ENCODE measurements around the gene FNBP1L.

- no peak for TF ChIP-seq SPI1 (IDR thresholded peaks at IDR 0.05; ENCODE audit: low read depth, low read length)
- no peak for TF ChIP-seq POLR2AphosphoS5 (IDR thresholded peaks at IDR 0.05; ENCODE audit: low read depth, low read length)
Observed at GRCh38 chr1:93489756-93490155, 41.8 kb downstream of the FNBP1L start.

Measured in GM12891 (cell line).